ENCODE results near the gene RBP3.

The RBP3 gene

GRCh38 chr10:47402641-47403301 lies 54.6 kb downstream of the RBP3 start:
- DNase-seq: no peak

- no peak for DNase-seq
Measured at GRCh38 chr10:47403446-47404318, 55.5 kb downstream of the RBP3 start.

GRCh38 chr10:47404446-47404845 lies 56.3 kb downstream of the RBP3 start:
- DNase-seq: no peak

GRCh38 chr10:47404937-47405336 lies 56.8 kb downstream of the RBP3 start:
- no peak for DNase-seq

GRCh38 chr10:47405857-47406547 lies 57.8 kb downstream of the RBP3 start:
- DNase-seq: no peak

GRCh38 chr10:47406548-47406869 lies 58.3 kb downstream of the RBP3 start:
- no peak for DNase-seq

GRCh38 chr10:47406870-47407691 lies 58.9 kb downstream of the RBP3 start:
- DNase-seq: no peak

All from GF-D8 (cell line).